Measurements from ENCODE around the gene PPP1R9A. TPM values are rescaled to one million over a fixed set of nuclear protein-coding genes. Genes with fewer than 3 reads are reported as not detected.
"Not testable (repeated sequence)": the region's sequence is repeated elsewhere in the genome, so short reads cannot be mapped to it uniquely, and the experiment has no call there.

Gene PPP1R9A
- polyA plus RNA-seq, 1 donor from 2014 or later: 52.8 TPM

- Histone ChIP-seq H2AFZ (ENCODE audit: low read depth, low read length) (no peak overlapping the region), H3K9me2 (ENCODE audit: insufficient read depth, low read length) (no peaks in the 10 kb centered on the region), H3K9ac (ENCODE audit: low read length) (no peak overlapping the region), H3F3A (ENCODE audit: insufficient read depth, low read length, poor library complexity, severe bottlenecking) (no peaks in the 10 kb centered on the region), H3K79me2 (replicated peaks; ENCODE audit: insufficient read depth, low read length) (peaks cover 5% of the 10 kb centered on the region), H3K9me3 (ENCODE audit: low read length) (no peaks in the 10 kb centered on the region), H4K20me1 (ENCODE audit: insufficient read depth) (no peaks in the 10 kb centered on the region), H3K27ac (ENCODE audit: low read length) (no peak overlapping the region), H3K36me3 (ENCODE audit: insufficient read depth, low read length) (no peaks in the 10 kb centered on the region), H3K4me3 (ENCODE audit: low read length) (no peak overlapping the region), H3K4me2 (ENCODE audit: low read length) (no peak overlapping the region), H3K27me3 (ENCODE audit: insufficient read depth, low read depth, low read length) (no peaks in the 10 kb centered on the region)
- TF ChIP-seq SMC3 (conservative IDR thresholded peaks at IDR 0.05; ENCODE audit: poor library complexity): no peak
- no peak for TF ChIP-seq CTCF (IDR thresholded peaks at IDR 0.05; ENCODE audit: poor library complexity, severe bottlenecking)
- no peak for TF ChIP-seq MXI1 (conservative IDR thresholded peaks at IDR 0.05; ENCODE audit: poor library complexity, severe bottlenecking)
- TF ChIP-seq POLR2AphosphoS5 (IDR thresholded peaks at IDR 0.05): no peak
- no peak for TF ChIP-seq RAD21 (conservative IDR thresholded peaks at IDR 0.05)
- TF ChIP-seq EP300 (conservative IDR thresholded peaks at IDR 0.05; ENCODE audit: poor library complexity, severe bottlenecking): no peak
- TF ChIP-seq EZH2 (IDR thresholded peaks at IDR 0.05; ENCODE audit: borderline replicate concordance, insufficient read depth, low read length, poor library complexity, severe bottlenecking): no peak
- TF ChIP-seq REST (IDR thresholded peaks at IDR 0.05; ENCODE audit: borderline replicate concordance): no peak
- no peak for TF ChIP-seq TAF1 (IDR thresholded peaks at IDR 0.05; ENCODE audit: low read depth)
These were observed 91.6 kb downstream of the PPP1R9A start for GRCh38 chr7:94999069-94999351.

- not testable (repeated sequence) for H3K4me3 ChIP-seq (ENCODE audit: low read length); H3K4me2 ChIP-seq (ENCODE audit: low read length); H4K20me1 ChIP-seq (ENCODE audit: insufficient read depth); H3K9me2 ChIP-seq (ENCODE audit: insufficient read depth, low read length); H3K27me3 ChIP-seq (ENCODE audit: insufficient read depth, low read depth, low read length); H2AFZ ChIP-seq (ENCODE audit: low read depth, low read length); H3K27ac ChIP-seq (ENCODE audit: low read length); H3K9ac ChIP-seq (ENCODE audit: low read length); H3K79me2 ChIP-seq (replicated peaks; ENCODE audit: insufficient read depth, low read length); H3F3A ChIP-seq (ENCODE audit: insufficient read depth, low read length, poor library complexity, severe bottlenecking); H3K36me3 ChIP-seq (ENCODE audit: insufficient read depth, low read length); H3K9me3 ChIP-seq (ENCODE audit: low read length)
These were observed 92.2 kb downstream of the PPP1R9A start for GRCh38 chr7:94999601-95000000.

GRCh38 chr7:95001258-95001657 is 93.9 kb downstream of the PPP1R9A start:
- Histone ChIP-seq H3K9me2 (ENCODE audit: insufficient read depth, low read length) (no peaks in the 10 kb centered on the region), H4K20me1 (ENCODE audit: insufficient read depth) (no peaks in the 10 kb centered on the region), H3F3A (ENCODE audit: insufficient read depth, low read length, poor library complexity, severe bottlenecking) (no peaks in the 10 kb centered on the region), H3K27me3 (ENCODE audit: insufficient read depth, low read depth, low read length) (no peaks in the 10 kb centered on the region), H3K4me3 (ENCODE audit: low read length) (no peak overlapping the region), H3K27ac (ENCODE audit: low read length) (no peak overlapping the region), H2AFZ (ENCODE audit: low read depth, low read length) (no peak overlapping the region), H3K9me3 (ENCODE audit: low read length) (no peaks in the 10 kb centered on the region), H3K79me2 (replicated peaks; ENCODE audit: insufficient read depth, low read length) (peaks cover 9% of the 10 kb centered on the region), H3K36me3 (ENCODE audit: insufficient read depth, low read length) (no peaks in the 10 kb centered on the region), H3K4me2 (ENCODE audit: low read length) (no peak overlapping the region), H3K9ac (ENCODE audit: low read length) (no peak overlapping the region)
- TF ChIP-seq EZH2 (IDR thresholded peaks at IDR 0.05; ENCODE audit: borderline replicate concordance, insufficient read depth, low read length, poor library complexity, severe bottlenecking) (no peak), TAF1 (IDR thresholded peaks at IDR 0.05; ENCODE audit: low read depth) (no peak), REST (IDR thresholded peaks at IDR 0.05; ENCODE audit: borderline replicate concordance) (no peak), POLR2AphosphoS5 (IDR thresholded peaks at IDR 0.05) (no peak), SMC3 (conservative IDR thresholded peaks at IDR 0.05; ENCODE audit: poor library complexity) (no peak), EP300 (conservative IDR thresholded peaks at IDR 0.05; ENCODE audit: poor library complexity, severe bottlenecking) (no peak), CTCF (IDR thresholded peaks at IDR 0.05; ENCODE audit: poor library complexity, severe bottlenecking) (no peak), RAD21 (conservative IDR thresholded peaks at IDR 0.05) (no peak), MXI1 (conservative IDR thresholded peaks at IDR 0.05; ENCODE audit: poor library complexity, severe bottlenecking) (no peak)

Measured in neural cell (in vitro differentiated cells).